HUES48 (cell line): Measurements from ENCODE around the gene ALDH1L2.

ENCODE experiments used
- H3K27ac ChIP-seq: one replicate; pipeline ENCODE4 v1.7.0; 2013; ENCODE audit warnings: low read depth, low read length, inconsistent platforms
- H3K27me3 ChIP-seq: 2 replicates; pipeline ENCODE4 v1.6.1; 2013; ENCODE audit warnings: mild to moderate bottlenecking, low read length; ENCODE audit not compliant: control insufficient read depth, insufficient read depth
- H3K36me3 ChIP-seq: 2 replicates; pipeline ENCODE4 v1.6.1; 2013; ENCODE audit warnings: low read length; ENCODE audit not compliant: control insufficient read depth, insufficient read depth
- H3K4me1 ChIP-seq: 2 replicates; pipeline ENCODE4 v1.6.1; 2013; ENCODE audit warnings: mild to moderate bottlenecking, low read length; ENCODE audit not compliant: control insufficient read depth, insufficient read depth
- H3K4me3 ChIP-seq: 2 replicates; pipeline ENCODE4 v1.5.1; 2013; ENCODE audit warnings: mild to moderate bottlenecking, low read depth, low read length
- H3K9ac ChIP-seq: 2 replicates; pipeline ENCODE4 v1.6.1; 2013; ENCODE audit warnings: mild to moderate bottlenecking, low read depth, low read length, moderate library complexity
- H3K9me3 ChIP-seq: 2 replicates; pipeline ENCODE4 v1.6.1; 2013; ENCODE audit warnings: low read length; ENCODE audit not compliant: control insufficient read depth, insufficient read depth

Gene ALDH1L2

GRCh38 chr12:105013892-105014291, 70.4 kb downstream of the ALDH1L2 start:
- no peak overlapping the region for H3K27ac ChIP-seq
- no peaks in the 10 kb centered on the region for H3K27me3 ChIP-seq
- no peak overlapping the region for H3K9ac ChIP-seq
- H3K9me3 ChIP-seq, result no peaks in the 10 kb centered on the region
- no peak overlapping the region for H3K4me3 ChIP-seq
- H3K4me1 ChIP-seq, result no peaks in the 10 kb centered on the region
- peaks cover 30% of the 10 kb centered on the region for H3K36me3 ChIP-seq

GRCh38 chr12:105001476-105001875, 82.8 kb downstream of the ALDH1L2 start:
- no peaks in the 10 kb centered on the region for H3K4me1 ChIP-seq
- no peak overlapping the region for H3K9ac ChIP-seq
- H3K9me3 ChIP-seq, result no peaks in the 10 kb centered on the region
- H3K27me3 ChIP-seq, result no peaks in the 10 kb centered on the region
- peaks cover 96% of the 10 kb centered on the region for H3K36me3 ChIP-seq
- no peak overlapping the region for H3K4me3 ChIP-seq
- H3K27ac ChIP-seq, result no peak overlapping the region

GRCh38 chr12:104999347-104999685, 84.9 kb downstream of the ALDH1L2 start:
- H3K4me3 ChIP-seq, result no peak overlapping the region
- H3K27ac ChIP-seq, result no peak overlapping the region
- no peaks in the 10 kb centered on the region for H3K9me3 ChIP-seq
- H3K27me3 ChIP-seq, result no peaks in the 10 kb centered on the region
- no peak overlapping the region for H3K9ac ChIP-seq
- H3K4me1 ChIP-seq, result no peaks in the 10 kb centered on the region
- H3K36me3 ChIP-seq, result peaks cover 97% of the 10 kb centered on the region

- Histone ChIP-seq H3K4me3 (no peak overlapping the region), H3K9ac (no peak overlapping the region), H3K9me3 (no peaks in the 10 kb centered on the region), H3K27me3 (no peaks in the 10 kb centered on the region), H3K27ac (no peak overlapping the region), H3K36me3 (peaks cover 96% of the 10 kb centered on the region), H3K4me1 (no peaks in the 10 kb centered on the region)
Measured at GRCh38 chr12:104998423-104999346, 85.6 kb downstream of the ALDH1L2 start.

- H3K4me1 ChIP-seq, result no peaks in the 10 kb centered on the region
- no peak overlapping the region for H3K4me3 ChIP-seq
- peaks cover 96% of the 10 kb centered on the region for H3K36me3 ChIP-seq
- H3K27me3 ChIP-seq, result no peaks in the 10 kb centered on the region
- no peak overlapping the region for H3K9ac ChIP-seq
- H3K27ac ChIP-seq, result no peak overlapping the region
- H3K9me3 ChIP-seq, result no peaks in the 10 kb centered on the region
Measured at GRCh38 chr12:104997541-104997940, 86.7 kb downstream of the ALDH1L2 start.

- peaks cover 96% of the 10 kb centered on the region for H3K36me3 ChIP-seq
- no peak overlapping the region for H3K27ac ChIP-seq
- H3K27me3 ChIP-seq, result no peaks in the 10 kb centered on the region
- no peaks in the 10 kb centered on the region for H3K9me3 ChIP-seq
- H3K4me1 ChIP-seq, result no peaks in the 10 kb centered on the region
- H3K9ac ChIP-seq, result no peak overlapping the region
- no peak overlapping the region for H3K4me3 ChIP-seq
Measured at GRCh38 chr12:104994336-104994735, 89.9 kb downstream of the ALDH1L2 start.

- no peak overlapping the region for H3K4me3 ChIP-seq
- no peak overlapping the region for H3K9ac ChIP-seq
- peaks cover 84% of the 10 kb centered on the region for H3K36me3 ChIP-seq
- no peaks in the 10 kb centered on the region for H3K9me3 ChIP-seq
- H3K27me3 ChIP-seq, result no peaks in the 10 kb centered on the region
- 0 out of 2 replicates have a peak, but pooled peaks cover 6% of the 10 kb centered on the region for H3K4me1 ChIP-seq
- H3K27ac ChIP-seq, result no peak overlapping the region
Measured at GRCh38 chr12:104991565-104992128, 92.6 kb downstream of the ALDH1L2 start.

- no peak overlapping the region for H3K9ac ChIP-seq
- no peaks in the 10 kb centered on the region for H3K27me3 ChIP-seq
- H3K9me3 ChIP-seq, result no peaks in the 10 kb centered on the region
- H3K4me3 ChIP-seq, result no peak overlapping the region
- H3K36me3 ChIP-seq, result peaks cover 77% of the 10 kb centered on the region
- no peak overlapping the region for H3K27ac ChIP-seq
- 0 out of 2 replicates have a peak, but pooled peaks cover 6% of the 10 kb centered on the region for H3K4me1 ChIP-seq
Measured at GRCh38 chr12:104990950-104991349, 93.3 kb downstream of the ALDH1L2 start.

- Histone ChIP-seq H3K36me3 (peaks cover 34% of the 10 kb centered on the region), H3K4me3 (peak within 1 kb of the TSS; percentile 98), H3K27me3 (no peaks in the 10 kb centered on the region), H3K9ac (peak within 1 kb of the TSS; percentile 96), H3K27ac (peak within 1 kb of the TSS; percentile 78), H3K4me1 (0 out of 2 replicates have a peak, but pooled peaks cover 6% of the 10 kb centered on the region), H3K9me3 (no peaks in the 10 kb centered on the region)
Measured at GRCh38 chr12:104986022-104986941, 98.0 kb downstream of the ALDH1L2 start, which contains the start of gene NOPCHAP1. Gene NOPCHAP1, plus strand, starts transcription at chr12:104986316. Its CDS starts 37 bp downstream, at chr12:104986353.

- no peak overlapping the region for H3K4me3 ChIP-seq
Measured at GRCh38 chr12:104985206-104985605, 99.1 kb downstream of the ALDH1L2 start.

More at GRCh38 chr12:104985206-104985605, 99.1 kb downstream of the ALDH1L2 start:
- Histone ChIP-seq H3K4me1 (0 out of 2 replicates have a peak, but pooled peaks cover 6% of the 10 kb centered on the region), H3K27ac (no peak overlapping the region), H3K27me3 (no peaks in the 10 kb centered on the region), H3K36me3 (peaks cover 24% of the 10 kb centered on the region), H3K9me3 (no peaks in the 10 kb centered on the region), H3K9ac (no peak overlapping the region)
